ENCODE data around the gene NUP43. TPM values are rescaled to one million over a fixed set of nuclear protein-coding genes. Genes with fewer than 3 reads are reported as not detected.

The NUP43 gene
- total and polyA plus RNA-seq, 3 donors from 2014 or later: 14.8 to 32.2 (median 28.3) TPM

DNA sequence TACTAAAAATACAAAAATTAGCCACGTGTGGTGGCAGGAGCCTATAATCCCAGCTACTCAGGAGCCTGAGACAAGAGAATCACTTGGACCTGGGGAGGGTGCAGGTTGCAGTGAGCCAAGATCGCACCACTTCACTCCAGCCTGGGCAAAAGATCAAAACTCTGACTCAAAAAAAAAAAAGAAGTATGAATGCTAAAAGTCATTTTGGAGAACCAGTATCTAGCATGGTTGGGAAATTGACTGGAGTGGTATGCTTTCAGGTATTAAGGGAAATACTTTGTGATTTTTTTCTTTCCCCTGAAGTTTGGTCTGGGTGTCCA lies 33.3 kb upstream of the NUP43 start:
- no peaks in the 10 kb centered on the region for H3K27me3 ChIP-seq
- TF ChIP-seq, protein P1, sequence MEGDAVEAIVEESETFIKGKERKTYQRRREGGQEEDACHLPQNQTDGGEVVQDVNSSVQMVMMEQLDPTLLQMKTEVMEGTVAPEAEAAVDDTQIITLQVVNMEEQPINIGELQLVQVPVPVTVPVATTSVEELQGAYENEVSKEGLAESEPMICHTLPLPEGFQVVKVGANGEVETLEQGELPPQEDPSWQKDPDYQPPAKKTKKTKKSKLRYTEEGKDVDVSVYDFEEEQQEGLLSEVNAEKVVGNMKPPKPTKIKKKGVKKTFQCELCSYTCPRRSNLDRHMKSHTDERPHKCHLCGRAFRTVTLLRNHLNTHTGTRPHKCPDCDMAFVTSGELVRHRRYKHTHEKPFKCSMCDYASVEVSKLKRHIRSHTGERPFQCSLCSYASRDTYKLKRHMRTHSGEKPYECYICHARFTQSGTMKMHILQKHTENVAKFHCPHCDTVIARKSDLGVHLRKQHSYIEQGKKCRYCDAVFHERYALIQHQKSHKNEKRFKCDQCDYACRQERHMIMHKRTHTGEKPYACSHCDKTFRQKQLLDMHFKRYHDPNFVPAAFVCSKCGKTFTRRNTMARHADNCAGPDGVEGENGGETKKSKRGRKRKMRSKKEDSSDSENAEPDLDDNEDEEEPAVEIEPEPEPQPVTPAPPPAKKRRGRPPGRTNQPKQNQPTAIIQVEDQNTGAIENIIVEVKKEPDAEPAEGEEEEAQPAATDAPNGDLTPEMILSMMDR (IDR thresholded peaks at IDR 0.05): no peak
- TF ChIP-seq POLR2A (IDR thresholded peaks at IDR 0.05): no peak
- peak; percentile 49 for DNase-seq
- no peak overlapping the region for H3K4me3 ChIP-seq
- intact Hi-C loops (cut with DNase I; ENCODE audit: low total_unique reads): no loop called here
- H3K4me1 ChIP-seq: peaks cover 21% of the 10 kb centered on the region
- H3K27ac ChIP-seq: peak overlapping the region; percentile 63 to 79
- H3K9me3 ChIP-seq: no peaks in the 10 kb centered on the region
- 36 to 38% methylated on average over 2 of the region's 2 CpGs for WGBS, 2 donors
- peaks cover 7% of the 10 kb centered on the region for H3K36me3 ChIP-seq (ENCODE audit: low read depth, missing control alignments)

DNA sequence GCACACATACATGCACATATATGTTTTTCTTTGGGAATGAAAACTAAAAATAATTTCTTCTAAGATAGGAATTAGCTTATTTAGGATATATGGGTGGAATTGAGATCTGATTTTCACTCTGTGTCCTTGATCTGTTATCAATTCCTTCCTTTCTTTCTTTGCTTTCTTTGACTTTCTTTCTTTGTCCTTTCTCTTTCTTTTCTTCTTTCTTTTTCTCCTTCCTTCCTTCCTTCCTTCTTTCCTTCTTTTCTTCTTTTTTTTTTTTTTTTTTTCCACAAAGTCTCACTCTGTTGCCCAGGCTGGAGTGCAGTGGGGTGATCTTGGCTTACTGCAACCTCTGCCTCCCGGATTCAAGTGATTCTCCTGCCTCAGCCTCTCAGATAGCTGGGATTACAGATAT lies 31.3 kb upstream of the NUP43 start:
- peak overlapping the region; percentile 60 to 79 for H3K27ac ChIP-seq

DNA sequence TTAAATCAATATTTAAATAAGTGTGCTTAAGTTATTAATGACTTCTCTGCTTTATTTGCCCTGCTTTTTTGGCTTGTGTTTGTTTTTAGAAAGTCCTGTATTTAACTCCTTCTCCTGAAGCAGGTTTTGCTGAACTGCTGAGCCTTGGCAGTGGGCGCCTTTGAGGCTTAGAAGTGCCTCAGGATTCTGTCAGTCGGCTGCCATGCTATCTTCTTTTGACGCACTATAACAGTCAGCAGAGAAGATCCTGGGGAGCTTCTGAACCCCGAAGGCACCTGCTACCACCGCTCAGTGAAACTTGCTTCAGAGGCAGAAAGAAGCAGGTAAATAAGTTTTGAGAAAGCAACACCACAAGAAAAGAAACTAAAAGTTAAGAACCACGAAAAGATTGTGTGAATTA lies 25.6 kb upstream of the NUP43 start:
- Histone ChIP-seq H3K4me3 (no peak overlapping the region), H3K4me1 (no peaks in the 10 kb centered on the region), H3K27ac (no peak overlapping the region), H3K9me3 (no peaks in the 10 kb centered on the region), H3K36me3 (ENCODE audit: low read depth, missing control alignments) (no peaks in the 10 kb centered on the region), H3K27me3 (no peaks in the 10 kb centered on the region)
- TF ChIP-seq POLR2A (IDR thresholded peaks at IDR 0.05): no peak
- TF ChIP-seq, protein P1 (IDR thresholded peaks at IDR 0.05): no peak
- no peak for DNase-seq
- 93 to 97% methylated on average over 6 of the region's 6 CpGs for WGBS, 2 donors
- intact Hi-C loops (cut with DNase I; ENCODE audit: low total_unique reads): no loop called here

More for the DNA sequence above, 31.3 kb upstream of the NUP43 start:
- no peak overlapping the region for H3K4me3 ChIP-seq
- no peaks in the 10 kb centered on the region for H3K9me3 ChIP-seq
- H3K4me1 ChIP-seq: peaks cover 21% of the 10 kb centered on the region
- 86% methylated on average over 1 of the region's 1 CpG for WGBS, 2 donors
- no peaks in the 10 kb centered on the region for H3K36me3 ChIP-seq (ENCODE audit: low read depth, missing control alignments)
- TF ChIP-seq POLR2A (IDR thresholded peaks at IDR 0.05): no peak
- TF ChIP-seq, protein P1 (IDR thresholded peaks at IDR 0.05): no peak
- DNase-seq: no peak
- H3K27me3 ChIP-seq: no peaks in the 10 kb centered on the region
- intact Hi-C loops (cut with DNase I; ENCODE audit: low total_unique reads): no loop called here

DNA sequence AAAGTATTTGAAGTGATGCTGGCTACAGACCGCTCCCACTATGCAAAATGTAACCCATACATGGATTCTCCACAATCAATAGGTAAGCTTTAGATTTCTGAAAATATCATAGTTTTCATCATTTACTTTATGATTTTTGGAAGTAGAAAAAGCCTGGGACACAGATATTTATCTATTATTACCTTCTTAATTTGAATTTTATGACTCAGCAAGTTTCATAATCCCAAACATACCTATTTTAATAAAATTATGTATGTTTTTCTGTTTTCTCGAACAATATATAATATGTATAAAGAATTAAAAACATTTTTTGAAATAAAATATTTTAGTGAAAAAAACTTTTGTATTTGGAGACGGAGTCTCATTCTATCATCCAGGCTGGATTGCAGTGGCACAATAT lies 24.9 kb upstream of the NUP43 start:
- intact Hi-C loops (cut with DNase I; ENCODE audit: low total_unique reads): no loop called here
- H3K9me3 ChIP-seq: no peaks in the 10 kb centered on the region
- no peak for TF ChIP-seq POLR2A (IDR thresholded peaks at IDR 0.05)
- TF ChIP-seq, protein P1 (IDR thresholded peaks at IDR 0.05): no peak
- 96 to 97% methylated on average over 3 of the region's 3 CpGs for whole genome bisulfite sequencing, 2 donors
- H3K27me3 ChIP-seq: no peaks in the 10 kb centered on the region
- H3K36me3 ChIP-seq (ENCODE audit: low read depth, missing control alignments): no peaks in the 10 kb centered on the region
- DNase-seq: no peak
- H3K4me3 ChIP-seq: no peak overlapping the region
- no peaks in the 10 kb centered on the region for H3K4me1 ChIP-seq
- H3K27ac ChIP-seq: no peak overlapping the region

DNA sequence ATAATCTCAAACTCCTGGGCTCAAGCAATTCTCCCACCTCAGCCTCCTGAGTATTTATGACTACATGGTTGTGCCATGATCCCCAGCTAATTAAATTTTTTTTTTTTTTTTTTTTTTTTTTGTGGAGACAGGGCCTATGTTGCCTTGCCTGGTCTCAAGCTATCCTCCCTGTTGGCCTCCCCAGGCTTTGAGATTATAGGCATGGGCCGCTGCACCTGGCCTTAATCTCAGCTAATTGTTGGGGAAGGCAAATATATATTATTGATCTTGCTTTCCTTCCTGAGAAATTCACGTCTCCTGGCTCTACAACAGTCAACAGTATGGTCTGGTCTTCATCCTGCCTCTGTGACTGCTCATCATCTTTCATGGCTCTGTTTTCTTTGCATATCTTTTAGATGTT lies 23.3 kb upstream of the NUP43 start:
- 93 to 97% methylated on average over 2 of the region's 2 CpGs for WGBS, 2 donors
- Histone ChIP-seq H3K9me3 (no peaks in the 10 kb centered on the region), H3K36me3 (ENCODE audit: low read depth, missing control alignments) (no peaks in the 10 kb centered on the region), H3K4me1 (no peaks in the 10 kb centered on the region), H3K27me3 (no peaks in the 10 kb centered on the region), H3K27ac (no peak overlapping the region), H3K4me3 (no peak overlapping the region)
- intact Hi-C loops (cut with DNase I; ENCODE audit: low total_unique reads): no loop called here
- no peak for TF ChIP-seq POLR2A (IDR thresholded peaks at IDR 0.05)
- TF ChIP-seq, protein P1 (IDR thresholded peaks at IDR 0.05): no peak
- DNase-seq: no peak
